Measurements from ENCODE around the gene HCFC2. TPM values are rescaled to one million over a fixed set of nuclear protein-coding genes. Genes with fewer than 3 reads are reported as not detected.

Gene HCFC2
- total RNA-seq, 1 donor from 2014 or later: 14.8 TPM

DNA sequence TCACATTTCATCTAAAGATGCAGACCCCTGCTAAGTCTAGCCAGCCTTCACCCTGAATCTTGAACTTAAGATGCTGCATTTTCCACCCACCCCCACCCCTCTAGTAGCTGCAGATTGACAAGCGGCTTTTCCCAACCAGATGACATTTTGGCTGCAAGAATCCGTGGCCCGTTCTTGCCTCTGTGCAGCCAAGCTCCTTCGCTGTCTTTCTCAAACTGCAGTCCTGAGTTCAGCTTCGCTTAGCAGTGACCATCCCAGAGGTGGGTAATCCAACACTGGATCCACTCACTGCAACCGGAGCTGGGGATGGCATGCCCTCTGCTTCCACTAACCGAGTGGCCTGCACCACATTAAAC is 74.4 kb downstream of the HCFC2 start:
- peaks cover under 1% of the 10 kb centered on the region for H3K9me3 Mint-ChIP-seq
- peak overlapping the region; percentile 61 for H3K4me3 Mint-ChIP-seq
- TF ChIP-seq, protein P1, sequence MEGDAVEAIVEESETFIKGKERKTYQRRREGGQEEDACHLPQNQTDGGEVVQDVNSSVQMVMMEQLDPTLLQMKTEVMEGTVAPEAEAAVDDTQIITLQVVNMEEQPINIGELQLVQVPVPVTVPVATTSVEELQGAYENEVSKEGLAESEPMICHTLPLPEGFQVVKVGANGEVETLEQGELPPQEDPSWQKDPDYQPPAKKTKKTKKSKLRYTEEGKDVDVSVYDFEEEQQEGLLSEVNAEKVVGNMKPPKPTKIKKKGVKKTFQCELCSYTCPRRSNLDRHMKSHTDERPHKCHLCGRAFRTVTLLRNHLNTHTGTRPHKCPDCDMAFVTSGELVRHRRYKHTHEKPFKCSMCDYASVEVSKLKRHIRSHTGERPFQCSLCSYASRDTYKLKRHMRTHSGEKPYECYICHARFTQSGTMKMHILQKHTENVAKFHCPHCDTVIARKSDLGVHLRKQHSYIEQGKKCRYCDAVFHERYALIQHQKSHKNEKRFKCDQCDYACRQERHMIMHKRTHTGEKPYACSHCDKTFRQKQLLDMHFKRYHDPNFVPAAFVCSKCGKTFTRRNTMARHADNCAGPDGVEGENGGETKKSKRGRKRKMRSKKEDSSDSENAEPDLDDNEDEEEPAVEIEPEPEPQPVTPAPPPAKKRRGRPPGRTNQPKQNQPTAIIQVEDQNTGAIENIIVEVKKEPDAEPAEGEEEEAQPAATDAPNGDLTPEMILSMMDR (IDR thresholded peaks at IDR 0.05; ENCODE audit: unreplicated experiment): no peak
- peak overlapping the region; percentile 75 for H3K27ac Mint-ChIP-seq
- H3K4me1 Mint-ChIP-seq: peaks cover 23% of the 10 kb centered on the region
- no peaks in the 10 kb centered on the region for H3K27me3 Mint-ChIP-seq (ENCODE audit: low read depth)
- no peaks in the 10 kb centered on the region for H3K36me3 Mint-ChIP-seq
- DNase-seq (ENCODE audit: low spot score in 2 of 2, unreplicated experiment in 2 of 2): no peak

DNA sequence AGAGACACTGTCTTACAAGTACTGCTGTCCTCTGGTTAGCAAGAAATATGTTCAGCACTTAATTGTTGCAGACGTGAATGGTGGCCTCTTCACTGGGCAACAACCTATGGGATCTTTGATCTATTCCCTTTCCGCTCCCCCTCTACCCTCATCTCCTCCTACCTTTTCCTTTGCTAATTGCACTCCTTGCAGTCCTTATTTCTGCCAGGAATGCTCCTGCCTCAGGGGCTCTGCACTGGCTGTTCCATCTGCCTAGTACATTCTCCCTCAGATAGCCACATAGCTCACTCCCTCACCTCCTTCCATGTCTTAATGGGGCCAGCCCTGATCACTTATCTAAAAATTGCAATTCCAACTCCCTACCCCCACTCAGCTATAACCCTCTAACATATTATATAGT is 78.2 kb downstream of the HCFC2 start:
- Mint-ChIP-seq H3K4me3 (no peak overlapping the region), H3K36me3 (no peaks in the 10 kb centered on the region), H3K4me1 (peaks cover 7% of the 10 kb centered on the region), H3K27me3 (ENCODE audit: low read depth) (no peaks in the 10 kb centered on the region), H3K9me3 (peaks cover 3% of the 10 kb centered on the region), H3K27ac (no peak overlapping the region)
- TF ChIP-seq, protein P1 (IDR thresholded peaks at IDR 0.05; ENCODE audit: unreplicated experiment): no peak
- DNase-seq (ENCODE audit: low spot score in 2 of 2, unreplicated experiment in 2 of 2): no peak

DNA sequence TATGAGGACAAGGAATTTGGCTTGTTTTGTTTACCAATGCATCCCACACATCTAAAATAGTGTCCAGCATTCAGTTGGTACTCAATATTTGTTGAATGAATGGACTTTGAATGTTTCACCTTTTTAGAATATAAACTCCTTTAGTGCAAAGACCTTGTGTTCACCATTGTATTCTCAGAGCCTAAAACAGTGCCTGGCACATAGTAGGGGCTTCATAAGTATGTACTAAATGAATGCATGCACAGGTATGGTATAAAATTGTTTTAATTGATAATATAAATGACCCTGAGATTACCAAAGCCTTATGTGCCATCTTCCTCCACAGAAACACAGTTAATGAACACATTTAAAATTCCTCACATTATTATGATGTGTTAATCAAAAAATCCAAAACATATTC is 78.7 kb downstream of the HCFC2 start:
- Mint-ChIP-seq H3K27me3 (ENCODE audit: low read depth) (no peaks in the 10 kb centered on the region), H3K4me3 (no peak overlapping the region), H3K4me1 (peaks cover 7% of the 10 kb centered on the region), H3K9me3 (peaks cover 3% of the 10 kb centered on the region), H3K36me3 (no peaks in the 10 kb centered on the region), H3K27ac (no peak overlapping the region)
- TF ChIP-seq, protein P1 (IDR thresholded peaks at IDR 0.05; ENCODE audit: unreplicated experiment): no peak
- no peak for DNase-seq (ENCODE audit: low spot score in 2 of 2, unreplicated experiment in 2 of 2)

DNA sequence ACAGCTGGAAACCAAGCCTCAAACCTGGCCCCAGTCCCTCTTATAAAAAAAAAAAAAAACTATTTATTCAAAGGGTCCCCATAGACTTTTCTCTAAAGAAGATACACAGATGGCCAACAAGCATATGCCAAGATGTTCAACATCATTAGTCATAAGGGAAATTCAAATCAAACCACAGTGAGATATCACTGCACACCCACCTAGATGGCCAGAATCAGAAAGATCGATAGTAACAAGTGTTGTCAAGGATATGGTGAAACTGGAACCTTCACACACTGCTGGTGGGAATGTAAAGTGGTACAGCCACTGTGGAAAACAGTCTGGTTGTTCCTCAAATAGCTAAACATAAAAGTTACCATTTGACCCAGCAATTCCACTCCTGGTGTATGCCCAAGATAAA is 79.6 kb downstream of the HCFC2 start:
- Mint-ChIP-seq H3K27ac (no peak overlapping the region), H3K9me3 (peaks cover 3% of the 10 kb centered on the region), H3K4me3 (no peak overlapping the region), H3K27me3 (ENCODE audit: low read depth) (no peaks in the 10 kb centered on the region), H3K36me3 (no peaks in the 10 kb centered on the region), H3K4me1 (peaks cover 3% of the 10 kb centered on the region)
- TF ChIP-seq, protein P1 (IDR thresholded peaks at IDR 0.05; ENCODE audit: unreplicated experiment): no peak
- no peak for DNase-seq (ENCODE audit: low spot score in 2 of 2, unreplicated experiment in 2 of 2)

DNA sequence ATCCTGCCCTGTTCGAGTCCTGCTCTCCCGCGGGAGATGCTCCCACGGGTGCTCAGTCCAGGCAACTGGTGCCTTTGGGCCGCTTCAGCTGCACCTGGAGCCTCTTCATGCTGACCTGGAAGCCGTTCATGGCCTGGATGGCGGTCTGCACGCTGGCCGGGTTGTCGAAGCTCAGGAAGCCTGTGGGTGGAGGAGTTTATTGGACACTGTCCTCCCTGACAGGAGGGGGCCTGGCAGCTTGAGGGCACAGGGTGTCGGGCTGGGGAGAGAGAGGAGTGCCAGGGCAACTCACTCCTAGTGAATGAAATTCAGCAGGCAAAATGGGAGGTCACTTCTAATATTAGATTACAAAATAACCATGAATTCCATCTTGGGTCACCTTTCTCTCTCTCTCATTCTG is 83.0 kb downstream of the HCFC2 start:
- H3K27me3 Mint-ChIP-seq (ENCODE audit: low read depth): peaks cover 4% of the 10 kb centered on the region
- TF ChIP-seq, protein P1 (IDR thresholded peaks at IDR 0.05; ENCODE audit: unreplicated experiment): no peak
- H3K27ac Mint-ChIP-seq: no peak overlapping the region
- no peaks in the 10 kb centered on the region for H3K36me3 Mint-ChIP-seq
- no peak overlapping the region for H3K4me3 Mint-ChIP-seq
- H3K4me1 Mint-ChIP-seq: no peaks in the 10 kb centered on the region
- DNase-seq (ENCODE audit: low spot score in 2 of 2, unreplicated experiment in 2 of 2): no peak
- peaks cover 3% of the 10 kb centered on the region for H3K9me3 Mint-ChIP-seq

DNA sequence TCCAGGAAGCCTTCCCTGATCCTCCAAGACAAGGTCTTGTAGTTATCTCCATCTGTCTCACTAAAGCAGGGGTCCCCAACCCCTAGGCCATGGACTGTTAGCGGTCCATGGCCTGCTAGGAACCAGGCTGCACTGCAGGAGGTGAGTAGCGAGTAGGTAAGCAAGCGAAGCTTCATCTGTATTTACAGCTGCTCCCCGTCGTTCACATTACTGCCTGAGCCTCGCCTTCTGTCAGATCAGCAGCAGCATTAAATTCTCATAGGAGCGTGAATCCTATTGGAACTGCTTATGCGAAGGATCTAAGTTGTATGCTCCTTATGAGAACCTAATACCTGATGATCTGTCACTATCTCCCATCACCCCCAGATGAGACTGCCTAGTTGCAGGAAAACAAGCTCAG is 86.1 kb downstream of the HCFC2 start:
- Mint-ChIP-seq H3K27ac (no peak overlapping the region), H3K36me3 (no peaks in the 10 kb centered on the region), H3K27me3 (ENCODE audit: low read depth) (peaks cover 4% of the 10 kb centered on the region), H3K4me3 (no peak overlapping the region), H3K9me3 (no peaks in the 10 kb centered on the region), H3K4me1 (peaks cover 13% of the 10 kb centered on the region)
- TF ChIP-seq, protein P1 (IDR thresholded peaks at IDR 0.05; ENCODE audit: unreplicated experiment): no peak
- no peak for DNase-seq (ENCODE audit: low spot score in 2 of 2, unreplicated experiment in 2 of 2)
